NCI-H1436 treated with DMSO at 0.1 percent for 48 hours (cell line): ENCODE measurements around the gene SMIM13.

Experiments used
- DNase-seq: peaks from one replicate; lab custom pipeline; 2025; lab: John Stamatoyannopoulos, UW

SMIM13 gene

GRCh38 chr6:11093626-11094410 is at the start of gene SMIM13:
Gene SMIM13 (plus strand): TSS chr6:11093834. CDS start chr6:11094314, 480 bp downstream.
- DNase-seq = peak; percentile 88

- no peak for DNase-seq
These were observed 49.5 kb upstream of the SMIM13 start, which contains the start of gene ELOVL2 for GRCh38 chr6:11043961-11044711. Gene ELOVL2 (minus strand): TSS chr6:11044305. CDS start chr6:11044230, 75 bp downstream.

GRCh38 chr6:11044712-11045167 is 48.9 kb upstream of the SMIM13 start:
- no peak for DNase-seq

- no peak for DNase-seq
These were observed 42.9 kb upstream of the SMIM13 start for GRCh38 chr6:11050731-11051130.

GRCh38 chr6:11053307-11053706 is 40.3 kb upstream of the SMIM13 start:
- no peak for DNase-seq

GRCh38 chr6:11054722-11055121 is 38.9 kb upstream of the SMIM13 start:
- DNase-seq = no peak

- no peak for DNase-seq
These were observed 38.5 kb upstream of the SMIM13 start for GRCh38 chr6:11055127-11055627.

GRCh38 chr6:11056871-11057270 is 36.8 kb upstream of the SMIM13 start:
- DNase-seq = no peak

GRCh38 chr6:11058406-11058805 is 35.2 kb upstream of the SMIM13 start:
- DNase-seq = no peak

GRCh38 chr6:11062083-11062482 is 31.6 kb upstream of the SMIM13 start:
- DNase-seq = no peak

- no peak for DNase-seq
These were observed 30.9 kb upstream of the SMIM13 start for GRCh38 chr6:11062715-11063114.

GRCh38 chr6:11064836-11065235 is 28.8 kb upstream of the SMIM13 start:
- DNase-seq = no peak

GRCh38 chr6:11065436-11066202 is 28.0 kb upstream of the SMIM13 start:
- no peak for DNase-seq

GRCh38 chr6:11066505-11067347 is 26.9 kb upstream of the SMIM13 start:
- DNase-seq = no peak

- no peak for DNase-seq
These were observed 26.3 kb upstream of the SMIM13 start for GRCh38 chr6:11067348-11067747.

GRCh38 chr6:11069760-11070159 is 23.9 kb upstream of the SMIM13 start:
- no peak for DNase-seq

- DNase-seq = no peak
These were observed 21.5 kb upstream of the SMIM13 start for GRCh38 chr6:11072101-11072500.

- DNase-seq = no peak
These were observed 17.1 kb upstream of the SMIM13 start for GRCh38 chr6:11076540-11076939.

- DNase-seq = no peak
These were observed 15.4 kb upstream of the SMIM13 start for GRCh38 chr6:11078266-11078665.

GRCh38 chr6:11080296-11080695 is 13.3 kb upstream of the SMIM13 start:
- no peak for DNase-seq

- DNase-seq = no peak
These were observed 10.1 kb upstream of the SMIM13 start for GRCh38 chr6:11083491-11083890.
